Right cardiac atrium (tissue), 5 donors: Measurements from ENCODE around the gene SLC12A2. TPM values are rescaled to one million over a fixed set of nuclear protein-coding genes. Genes with fewer than 3 reads are reported as not detected.

Experiments
- ATAC-seq, 2 donors: fragments of 200-7000 bp; cut with Tn5 transposase; one replicate each; pipeline versions ENCODE4 v1.8.0 to v1.9.1; 2020; ENCODE audit warnings: moderate library complexity in 2 of 2, mild to moderate bottlenecking in 1 of 2
- DNase-seq, 3 donors: peaks; one replicate each; pipeline ENCODE4 v3.0.0-alpha.2; 2020
- H3K27ac ChIP-seq: one replicate; pipeline ENCODE4 v1.5.1; 2013; ENCODE audit warnings: mild to moderate bottlenecking, low read length, control low read depth, moderate library complexity
- H3K27me3 ChIP-seq: one replicate; pipeline ENCODE4 v1.6.1; 2013; ENCODE audit not compliant: control insufficient read depth, insufficient read depth
- H3K4me1 ChIP-seq: one replicate; pipeline ENCODE4 v1.6.1; 2013; ENCODE audit warnings: low read length; ENCODE audit not compliant: control insufficient read depth, insufficient read depth
- H3K4me3 ChIP-seq: one replicate; pipeline ENCODE4 v1.5.1; 2013; ENCODE audit warnings: low read length, control low read depth
- H3K9me3 ChIP-seq: one replicate; pipeline ENCODE4 v1.6.1; 2013; ENCODE audit warnings: low read length; ENCODE audit not compliant: control insufficient read depth
- WGBS: extraction: QIAGEN DNeasy Blood & Tissue Kit; methylation state at CpG from one replicate; pipeline ENCODE4 v1.1.7; 2013; 5-methylcytosine and 5-hydroxymethylcytosine counted together
- intact Hi-C, 4 donors: fragments of 100-400 bp; cut with DNase I; formaldehyde crosslinking; loops; one replicate each; pipeline versions ENCODE4 v1.11.0 to v1.14.0; 2022 to 2023
- polyA plus RNA-seq: library from polyadenylated mRNA; stranded (reverse); fragments of 200-250 nt; gene quantifications from one replicate; pipeline ENCODE4 v1.2.3, GENCODE V29; 2013
- total RNA-seq, 4 donors: library from RNA; stranded (reverse); fragmentation: NEBNext Ultra II Directional; extraction: Animal tissue kit (Norgen Biotek cat#: 25700); gene quantifications; one replicate each; pipeline ENCODE4 v1.2.1, GENCODE V29; 2021
- donor health status: healthy with polysubstance abuse.
- donor health status: DM: no; HTN: yes; CAD: no.
- donor health status: DM: no; HTN: no; CAD: no.
- donor health status: DM: no; HTN: yes; CAD: no; lungs with severe emphysema.
- donor health status: DM: yes; HTN: yes; CAD: no.

Gene SLC12A2
- total and polyA plus RNA-seq, 5 donors, result 2.4 to 18.7 (median 9.1) TPM

- H3K4me3 ChIP-seq, result no peak overlapping the region
- ATAC-seq, result no peak
- intact Hi-C loops, result no loop called here
- no peaks in the 10 kb centered on the region for H3K27me3 ChIP-seq
- H3K9me3 ChIP-seq, result no peaks in the 10 kb centered on the region
- no peaks in the 10 kb centered on the region for H3K4me1 ChIP-seq
- no peak for DNase-seq
- 98% methylated on average over 2 of the region's 2 CpGs for WGBS
- no peak overlapping the region for H3K27ac ChIP-seq
Measured at GRCh38 chr5:128169401-128170017, 85.9 kb downstream of the SLC12A2 start.

GRCh38 chr5:128172102-128172501, 88.5 kb downstream of the SLC12A2 start:
- Histone ChIP-seq H3K27me3 (no peaks in the 10 kb centered on the region), H3K9me3 (no peaks in the 10 kb centered on the region), H3K4me3 (no peak overlapping the region), H3K27ac (no peak overlapping the region), H3K4me1 (no peaks in the 10 kb centered on the region)
- ATAC-seq (no peak), DNase-seq (no peak)
- intact Hi-C loops, result no loop called here
- WGBS, result 94% methylated on average over 1 of the region's 1 CpG

- Histone ChIP-seq H3K27me3 (no peaks in the 10 kb centered on the region), H3K9me3 (no peaks in the 10 kb centered on the region), H3K4me1 (no peaks in the 10 kb centered on the region), H3K27ac (no peak overlapping the region), H3K4me3 (no peak overlapping the region)
- no peak for ATAC-seq
- intact Hi-C loops, result no loop called here
- DNase-seq, result no peak
- WGBS, result 95% methylated on average over 2 of the region's 2 CpGs
Measured at GRCh38 chr5:128174951-128175350, 91.4 kb downstream of the SLC12A2 start.

- intact Hi-C loops, result no loop called here
- no peak overlapping the region for H3K27ac ChIP-seq
- no peaks in the 10 kb centered on the region for H3K9me3 ChIP-seq
- DNase-seq (no peak), ATAC-seq (no peak)
- H3K4me1 ChIP-seq, result no peaks in the 10 kb centered on the region
- 95% methylated on average over 2 of the region's 2 CpGs for WGBS
- no peaks in the 10 kb centered on the region for H3K27me3 ChIP-seq
- no peak overlapping the region for H3K4me3 ChIP-seq
Measured at GRCh38 chr5:128192368-128192767, 108.8 kb downstream of the SLC12A2 start.

- no peaks in the 10 kb centered on the region for H3K27me3 ChIP-seq
- no peaks in the 10 kb centered on the region for H3K9me3 ChIP-seq
- no peaks in the 10 kb centered on the region for H3K4me1 ChIP-seq
- DNase-seq, result no peak
- no peak overlapping the region for H3K4me3 ChIP-seq
- no peak for ATAC-seq
- 93% methylated on average over 3 of the region's 3 CpGs for WGBS
- no peak overlapping the region for H3K27ac ChIP-seq
- intact Hi-C loops, result no loop called here
Measured at GRCh38 chr5:128193665-128194390, 110.3 kb downstream of the SLC12A2 start.

- Histone ChIP-seq H3K27ac (no peak overlapping the region), H3K9me3 (no peaks in the 10 kb centered on the region), H3K4me3 (no peak overlapping the region), H3K27me3 (no peaks in the 10 kb centered on the region), H3K4me1 (no peaks in the 10 kb centered on the region)
- intact Hi-C loops, result loop anchor here in 2 of 4 donors (5.0 kb wide), 2 partner anchors 453 to 628 kb away; no protein-coding TSS in a partner anchor
- DNase-seq, result no peak
- WGBS, result 80% methylated on average over 1 of the region's 1 CpG
- no peak for ATAC-seq
Measured at GRCh38 chr5:128195316-128195715, 111.8 kb downstream of the SLC12A2 start.

- DNase-seq, result no peak
- Histone ChIP-seq H3K4me1 (no peaks in the 10 kb centered on the region), H3K9me3 (no peaks in the 10 kb centered on the region), H3K27ac (no peak overlapping the region), H3K27me3 (no peaks in the 10 kb centered on the region), H3K4me3 (no peak overlapping the region)
- 94% methylated on average over 2 of the region's 2 CpGs for WGBS
- intact Hi-C loops, result loop anchor here in 2 of 4 donors (5.0 kb wide), 2 partner anchors 454 to 629 kb away; no protein-coding TSS in a partner anchor
- ATAC-seq, result no peak
Measured at GRCh38 chr5:128196080-128196479, 112.5 kb downstream of the SLC12A2 start.

GRCh38 chr5:128196791-128197190, 113.2 kb downstream of the SLC12A2 start:
- no peak for ATAC-seq
- Histone ChIP-seq H3K4me3 (no peak overlapping the region), H3K27ac (no peak overlapping the region), H3K27me3 (no peaks in the 10 kb centered on the region), H3K4me1 (no peaks in the 10 kb centered on the region), H3K9me3 (no peaks in the 10 kb centered on the region)
- DNase-seq, result no peak
- intact Hi-C loops, result loop anchor here in 2 of 4 donors (5.0 kb wide), 2 partner anchors 454 to 629 kb away; no protein-coding TSS in a partner anchor
- 37% methylated on average over 3 of the region's 3 CpGs for WGBS

GRCh38 chr5:128197896-128198522, 114.4 kb downstream of the SLC12A2 start:
- intact Hi-C loops, result loop anchor here in 2 of 4 donors (5.0 kb wide), 2 partner anchors 456 to 631 kb away; no protein-coding TSS in a partner anchor
- no peak overlapping the region for H3K27ac ChIP-seq

GRCh38 chr5:128199104-128199503, 115.5 kb downstream of the SLC12A2 start:
- WGBS, result 71% methylated on average over 4 of the region's 4 CpGs
- Histone ChIP-seq H3K27me3 (no peaks in the 10 kb centered on the region), H3K4me1 (no peaks in the 10 kb centered on the region), H3K4me3 (no peak overlapping the region), H3K27ac (no peak overlapping the region), H3K9me3 (no peaks in the 10 kb centered on the region)
- DNase-seq, result no peak
- intact Hi-C loops, result loop anchor here in 2 of 4 donors (5.0 kb wide), 2 partner anchors 457 to 632 kb away; no protein-coding TSS in a partner anchor
- ATAC-seq, result no peak

More at GRCh38 chr5:128197896-128198522, 114.4 kb downstream of the SLC12A2 start:
- 88% methylated on average over 4 of the region's 4 CpGs for WGBS
- Histone ChIP-seq H3K4me3 (no peak overlapping the region), H3K9me3 (no peaks in the 10 kb centered on the region), H3K27me3 (no peaks in the 10 kb centered on the region), H3K4me1 (no peaks in the 10 kb centered on the region)
- DNase-seq, result no peak
- ATAC-seq, result no peak

GRCh38 chr5:128199611-128200010, 116.0 kb downstream of the SLC12A2 start:
- Histone ChIP-seq H3K4me3 (no peak overlapping the region), H3K9me3 (no peaks in the 10 kb centered on the region), H3K4me1 (no peaks in the 10 kb centered on the region), H3K27me3 (no peaks in the 10 kb centered on the region), H3K27ac (no peak overlapping the region)
- DNase-seq (no peak), ATAC-seq (no peak)
- intact Hi-C loops, result loop anchor here (5.0 to 10.0 kb wide), 6 partner anchors 437 to 635 kb away; no protein-coding TSS in a partner anchor
